Keratinocyte (primary cell): ENCODE data around the gene LAPTM5.

ENCODE experiments used
- EZH2 ChIP-seq: IDR thresholded peaks from one replicate; pipeline ENCODE4 v1.6.1; 2012; ENCODE audit warnings: inconsistent platforms, mild to moderate bottlenecking, low read length, moderate library complexity
- TF ChIP-seq, protein P1 (sequence below), 3 experiments: IDR thresholded peaks in 1 of 3; conservative IDR thresholded peaks in 1 of 3; optimal IDR thresholded peaks in 1 of 3; 2 replicates in 2 of 3; 3 replicates in 1 of 3; pipeline versions ENCODE3 to v1.5.1; 2011; ENCODE audit warnings: low read length in 3 of 3, mild to moderate bottlenecking in 3 of 3, moderate library complexity in 2 of 3, control low read depth in 1 of 3, inconsistent platforms in 1 of 3; ENCODE audit not compliant: insufficient read depth in 2 of 3; ENCODE audit errors: extremely low read depth in 1 of 3

DNA sequence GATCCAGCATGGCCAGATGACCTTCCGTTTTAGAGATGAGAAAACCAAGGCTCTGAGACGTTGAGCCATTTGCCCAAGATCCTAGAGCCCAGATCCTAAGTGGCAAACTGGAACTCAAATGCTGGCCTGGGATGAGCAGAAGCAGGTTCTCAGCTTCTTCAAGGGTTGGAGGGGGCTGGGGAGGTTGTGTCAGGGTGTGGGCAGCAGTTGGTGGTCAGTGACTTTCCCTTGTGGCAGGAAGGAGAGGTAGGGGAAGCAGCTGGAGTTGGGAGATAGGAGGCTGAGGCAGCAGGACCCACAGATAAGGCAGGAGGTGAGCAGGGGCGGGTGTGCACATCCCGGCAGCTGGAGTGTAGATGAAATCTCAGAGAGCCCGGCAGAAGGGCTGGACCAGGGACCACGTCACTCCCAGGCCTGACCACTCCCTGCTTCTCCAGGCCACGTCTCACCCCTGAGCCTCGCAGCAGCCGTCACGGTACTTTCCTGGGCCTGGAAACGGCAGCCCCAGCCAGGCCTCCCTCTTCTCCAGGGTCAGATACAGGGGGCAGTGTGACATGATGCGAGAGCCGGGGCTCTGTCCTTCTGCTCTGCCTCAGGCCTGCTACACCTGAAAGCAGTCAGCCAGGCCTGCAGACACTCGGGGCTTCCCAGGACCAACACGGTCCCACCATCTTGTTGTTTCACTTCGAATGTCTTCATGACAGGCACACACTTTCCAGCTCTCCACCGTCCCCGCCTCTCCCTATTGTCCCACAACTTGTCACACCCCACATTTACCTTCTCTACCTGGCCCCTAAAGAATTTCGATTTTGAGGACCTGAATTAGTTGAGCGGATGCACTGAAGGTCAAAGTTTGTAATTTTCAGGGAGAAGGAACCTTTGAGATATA lies 11.5 kb upstream of the LAPTM5 start:
- TF ChIP-seq, protein P1, sequence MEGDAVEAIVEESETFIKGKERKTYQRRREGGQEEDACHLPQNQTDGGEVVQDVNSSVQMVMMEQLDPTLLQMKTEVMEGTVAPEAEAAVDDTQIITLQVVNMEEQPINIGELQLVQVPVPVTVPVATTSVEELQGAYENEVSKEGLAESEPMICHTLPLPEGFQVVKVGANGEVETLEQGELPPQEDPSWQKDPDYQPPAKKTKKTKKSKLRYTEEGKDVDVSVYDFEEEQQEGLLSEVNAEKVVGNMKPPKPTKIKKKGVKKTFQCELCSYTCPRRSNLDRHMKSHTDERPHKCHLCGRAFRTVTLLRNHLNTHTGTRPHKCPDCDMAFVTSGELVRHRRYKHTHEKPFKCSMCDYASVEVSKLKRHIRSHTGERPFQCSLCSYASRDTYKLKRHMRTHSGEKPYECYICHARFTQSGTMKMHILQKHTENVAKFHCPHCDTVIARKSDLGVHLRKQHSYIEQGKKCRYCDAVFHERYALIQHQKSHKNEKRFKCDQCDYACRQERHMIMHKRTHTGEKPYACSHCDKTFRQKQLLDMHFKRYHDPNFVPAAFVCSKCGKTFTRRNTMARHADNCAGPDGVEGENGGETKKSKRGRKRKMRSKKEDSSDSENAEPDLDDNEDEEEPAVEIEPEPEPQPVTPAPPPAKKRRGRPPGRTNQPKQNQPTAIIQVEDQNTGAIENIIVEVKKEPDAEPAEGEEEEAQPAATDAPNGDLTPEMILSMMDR (optimal IDR thresholded peaks at IDR 0.05 in 1 of 3, IDR thresholded peaks at IDR 0.05 in 1 of 3, conservative IDR thresholded peaks at IDR 0.05 in 1 of 3; ENCODE audit: extremely low read depth in 1 of 3, insufficient read depth in 2 of 3, low read length in 3 of 3): no peak
- TF ChIP-seq EZH2: no peak
